OCI-LY7 (cell line): ENCODE data around the gene NIP7.

Experiments
- EZH2phosphoT487 ChIP-seq: fragments of 200-600 bp; sonication (generic); IDR thresholded peaks from 2 replicates; pipeline ENCODE4 v1.6.1; 2018; ENCODE audit warnings: low read depth, borderline replicate concordance, mild to moderate bottlenecking, mixed run types, antibody characterized with exemption, low read length, moderate library complexity, mixed read lengths
- TF ChIP-seq, protein P1 (sequence below): fragments of 200-600 bp; sonication (generic); conservative IDR thresholded peaks from 2 replicates; pipeline ENCODE4 v1.5.1; 2014; ENCODE audit warnings: mild to moderate bottlenecking, antibody characterized with exemption, low read length, moderate library complexity, mixed read lengths

DNA sequence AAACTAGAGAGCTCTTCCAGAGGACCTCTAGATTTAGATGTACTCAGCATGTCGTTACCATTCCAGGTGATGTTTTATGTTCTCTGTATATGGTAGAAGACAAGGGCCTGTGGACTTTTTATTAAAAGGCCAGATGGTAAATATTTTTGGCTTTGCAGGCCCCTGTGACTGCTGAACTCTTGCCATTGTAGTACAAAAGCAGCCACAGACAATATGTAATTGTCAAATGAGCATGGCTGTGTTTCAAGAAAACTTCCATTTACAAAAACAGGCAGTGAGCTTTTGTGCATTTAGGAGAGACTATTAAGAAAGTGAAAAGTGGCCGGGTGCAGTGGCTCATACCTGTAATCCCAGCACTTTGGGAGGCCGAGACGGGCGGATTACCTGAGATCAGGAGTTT is 4.6 kb downstream of the NIP7 start:
- TF ChIP-seq, protein P1, sequence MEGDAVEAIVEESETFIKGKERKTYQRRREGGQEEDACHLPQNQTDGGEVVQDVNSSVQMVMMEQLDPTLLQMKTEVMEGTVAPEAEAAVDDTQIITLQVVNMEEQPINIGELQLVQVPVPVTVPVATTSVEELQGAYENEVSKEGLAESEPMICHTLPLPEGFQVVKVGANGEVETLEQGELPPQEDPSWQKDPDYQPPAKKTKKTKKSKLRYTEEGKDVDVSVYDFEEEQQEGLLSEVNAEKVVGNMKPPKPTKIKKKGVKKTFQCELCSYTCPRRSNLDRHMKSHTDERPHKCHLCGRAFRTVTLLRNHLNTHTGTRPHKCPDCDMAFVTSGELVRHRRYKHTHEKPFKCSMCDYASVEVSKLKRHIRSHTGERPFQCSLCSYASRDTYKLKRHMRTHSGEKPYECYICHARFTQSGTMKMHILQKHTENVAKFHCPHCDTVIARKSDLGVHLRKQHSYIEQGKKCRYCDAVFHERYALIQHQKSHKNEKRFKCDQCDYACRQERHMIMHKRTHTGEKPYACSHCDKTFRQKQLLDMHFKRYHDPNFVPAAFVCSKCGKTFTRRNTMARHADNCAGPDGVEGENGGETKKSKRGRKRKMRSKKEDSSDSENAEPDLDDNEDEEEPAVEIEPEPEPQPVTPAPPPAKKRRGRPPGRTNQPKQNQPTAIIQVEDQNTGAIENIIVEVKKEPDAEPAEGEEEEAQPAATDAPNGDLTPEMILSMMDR, result no peak
- no peak for TF ChIP-seq EZH2phosphoT487
